Aortic smooth muscle cell (primary cell): Measurements from ENCODE around the gene TUBB6. TPM values are rescaled to one million over a fixed set of nuclear protein-coding genes. Genes with fewer than 3 reads are reported as not detected.

Source experiments
- total RNA-seq: library from RNA; depleted of rRNA; stranded (reverse); fragments of >200 nt; gene quantifications from 2 replicates; pipeline ENCODE4 v1.2.3, GENCODE V29; 2014

Gene TUBB6
- 471 and 805 TPM in 2 replicates for total RNA-seq

GRCh38 chr18:12307701-12308385, at the start of gene TUBB6:
TUBB6 (plus strand) TSS chr18:12308241; CDS start chr18:12308293, 52 bp downstream.

Other genes with a start within 250 kb of the TUBB6 start
- under 0.01 TPM in 1 of 2 replicates, not detected in the other for gene ANKRD62, start 214.4 kb upstream of the TUBB6 start, total RNA-seq
- not detected in 2 replicates for gene CIDEA, start 53.9 kb upstream of the TUBB6 start, total RNA-seq
- gene AFG3L2, start 69.0 kb downstream of the TUBB6 start, total RNA-seq: 40.0 and 44.1 TPM in 2 replicates
- 4.8 and 7.8 TPM in 2 replicates for gene PRELID3A, start 99.7 kb downstream of the TUBB6 start, total RNA-seq